ENCODE measurements around the gene NXF1. TPM values are rescaled to one million over a fixed set of nuclear protein-coding genes. Genes with fewer than 3 reads are reported as not detected.
A peak's percentile ranks its signal among the peaks of the same experiment; 100 is the strongest.

NXF1 gene
- total and polyA plus RNA-seq, 2 of the 13 experiments (the other 11 are each of a cell fraction or from before 2014, with no cell fraction given), result 30.4 to 30.9 TPM

GRCh38 chr11:62805076-62805892, at the start of gene NXF1 (continued):
- TF ChIP-seq RNF219 (CRISPR knock-in tag; IDR thresholded peaks at IDR 0.05) (no peak), PLSCR1 (CRISPR knock-in tag; IDR thresholded peaks at IDR 0.05; ENCODE audit: borderline replicate concordance) (no peak), PRPF4 (IDR thresholded peaks at IDR 0.05; ENCODE audit: low read depth, low read length, poor library complexity, severe bottlenecking) (no peak), KIAA2018 (CRISPR knock-in tag; IDR thresholded peaks at IDR 0.05; ENCODE audit: borderline replicate concordance) (peak; percentile 69; the same call in 1 of the 2 replicates), HNRNPLL (IDR thresholded peaks at IDR 0.05; ENCODE audit: low read depth, low read length, poor library complexity, severe bottlenecking) (peak; percentile 91), ZNF136 (CRISPR knock-in tag; IDR thresholded peaks at IDR 0.05; ENCODE audit: low read depth) (no peak), GTF2F1 (IDR thresholded peaks at IDR 0.05; ENCODE audit: low read length) (peak; percentile 95), SP5 (CRISPR knock-in tag; IDR thresholded peaks at IDR 0.05; ENCODE audit: borderline replicate concordance, low read depth) (peak; percentile 64; the same call in 1 of the 2 replicates), TERF1 (CRISPR knock-in tag; IDR thresholded peaks at IDR 0.05) (no peak), STAT6 (CRISPR knock-in tag; IDR thresholded peaks at IDR 0.05; ENCODE audit: borderline replicate concordance) (peak; percentile 19; the same call in 1 of the 2 replicates), ZNF781 (CRISPR knock-in tag; IDR thresholded peaks at IDR 0.05; ENCODE audit: borderline replicate concordance, not compliant biosample characterization) (peak; percentile 79)
